Measurements from ENCODE around the gene PLCB3.

- TF ChIP-seq, protein P1, sequence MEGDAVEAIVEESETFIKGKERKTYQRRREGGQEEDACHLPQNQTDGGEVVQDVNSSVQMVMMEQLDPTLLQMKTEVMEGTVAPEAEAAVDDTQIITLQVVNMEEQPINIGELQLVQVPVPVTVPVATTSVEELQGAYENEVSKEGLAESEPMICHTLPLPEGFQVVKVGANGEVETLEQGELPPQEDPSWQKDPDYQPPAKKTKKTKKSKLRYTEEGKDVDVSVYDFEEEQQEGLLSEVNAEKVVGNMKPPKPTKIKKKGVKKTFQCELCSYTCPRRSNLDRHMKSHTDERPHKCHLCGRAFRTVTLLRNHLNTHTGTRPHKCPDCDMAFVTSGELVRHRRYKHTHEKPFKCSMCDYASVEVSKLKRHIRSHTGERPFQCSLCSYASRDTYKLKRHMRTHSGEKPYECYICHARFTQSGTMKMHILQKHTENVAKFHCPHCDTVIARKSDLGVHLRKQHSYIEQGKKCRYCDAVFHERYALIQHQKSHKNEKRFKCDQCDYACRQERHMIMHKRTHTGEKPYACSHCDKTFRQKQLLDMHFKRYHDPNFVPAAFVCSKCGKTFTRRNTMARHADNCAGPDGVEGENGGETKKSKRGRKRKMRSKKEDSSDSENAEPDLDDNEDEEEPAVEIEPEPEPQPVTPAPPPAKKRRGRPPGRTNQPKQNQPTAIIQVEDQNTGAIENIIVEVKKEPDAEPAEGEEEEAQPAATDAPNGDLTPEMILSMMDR (IDR thresholded peaks at IDR 0.05), result no peak
- TF ChIP-seq POLR2AphosphoS5 (IDR thresholded peaks at IDR 0.05) (no peak), POLR2A (IDR thresholded peaks at IDR 0.05) (no peak), EP300 (IDR thresholded peaks at IDR 0.05) (no peak)
Observed at GRCh38 chr11:64261556-64262080, 10.3 kb downstream of the PLCB3 start.

Measured in sigmoid colon (tissue), 4 donors.